ENCODE results near the gene RAD51AP1.

RAD51AP1 gene

DNA sequence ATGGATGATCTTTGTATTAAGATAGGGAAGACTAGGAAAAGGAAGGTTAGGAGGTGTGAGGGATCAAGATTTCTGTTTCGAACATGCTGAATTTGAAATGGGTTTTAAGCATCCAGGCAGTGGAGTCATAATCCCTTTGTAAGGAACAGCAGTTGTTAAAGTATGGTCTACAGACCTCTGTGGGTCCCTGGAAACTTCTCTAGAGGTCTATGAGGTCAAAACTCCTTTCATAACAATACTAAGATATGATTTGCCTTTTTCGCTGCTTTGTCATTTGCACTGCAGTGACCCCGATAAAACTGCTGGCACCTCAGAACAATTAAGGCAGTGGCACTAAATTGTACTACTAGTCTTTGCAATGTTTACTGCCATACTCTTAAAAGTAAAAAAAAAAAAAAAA, 1.5 kb downstream of the RAD51AP1 start:
- no peak for DNase-seq (ENCODE audit: extremely low spot score)
- ChIA-PET CTCF (no interaction called here), POLR2A (interaction anchor here (0.7 kb wide), 2 partner anchors 10 to 108 kb away, joined by 3 read pairs; partner anchors contain the start of gene AKAP3)

DNA sequence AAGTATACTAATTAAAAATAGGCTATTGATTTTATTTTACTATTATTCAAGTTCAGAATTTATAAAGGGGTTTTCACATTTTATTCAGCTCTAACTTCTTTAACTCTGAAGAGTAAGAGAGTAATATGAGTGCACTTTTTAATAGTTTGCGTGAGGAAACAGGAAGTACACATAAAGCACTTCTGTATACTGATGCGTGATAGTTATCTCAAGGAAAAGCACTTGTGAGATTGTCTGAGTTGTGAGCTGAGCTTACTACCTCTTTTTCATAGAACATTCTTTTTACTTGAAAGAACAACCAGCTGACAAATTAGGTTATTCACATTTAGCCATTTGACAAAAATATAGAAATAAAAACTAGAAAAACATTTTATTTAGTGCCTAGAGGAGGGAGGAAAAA, 1.9 kb downstream of the RAD51AP1 start:
- POLR2A ChIA-PET, result interaction anchor here (0.7 kb wide), 2 partner anchors 9 to 108 kb away, joined by 3 read pairs; partner anchors contain the start of gene AKAP3
- no peak for TF ChIP-seq SUZ12 (IDR thresholded peaks at IDR 0.05)
- TF ChIP-seq TARDBP (IDR thresholded peaks at IDR 0.05), result no peak
- no peak for TF ChIP-seq NFRKB (IDR thresholded peaks at IDR 0.05)
- TF ChIP-seq CTBP1 (IDR thresholded peaks at IDR 0.05; ENCODE audit: borderline replicate concordance), result no peak
- no peak for TF ChIP-seq ARNT (IDR thresholded peaks at IDR 0.05)
- no peak for TF ChIP-seq FOXA1 (IDR thresholded peaks at IDR 0.05)
- no peak for TF ChIP-seq L3MBTL2 (conservative IDR thresholded peaks at IDR 0.05)
- TF ChIP-seq LEF1 (IDR thresholded peaks at IDR 0.05; ENCODE audit: borderline replicate concordance), result no peak
- no peak for TF ChIP-seq ELF4 (IDR thresholded peaks at IDR 0.05)
- TF ChIP-seq FOXM1 (IDR thresholded peaks at IDR 0.05; ENCODE audit: borderline replicate concordance), result no peak
- TF ChIP-seq, protein P1, sequence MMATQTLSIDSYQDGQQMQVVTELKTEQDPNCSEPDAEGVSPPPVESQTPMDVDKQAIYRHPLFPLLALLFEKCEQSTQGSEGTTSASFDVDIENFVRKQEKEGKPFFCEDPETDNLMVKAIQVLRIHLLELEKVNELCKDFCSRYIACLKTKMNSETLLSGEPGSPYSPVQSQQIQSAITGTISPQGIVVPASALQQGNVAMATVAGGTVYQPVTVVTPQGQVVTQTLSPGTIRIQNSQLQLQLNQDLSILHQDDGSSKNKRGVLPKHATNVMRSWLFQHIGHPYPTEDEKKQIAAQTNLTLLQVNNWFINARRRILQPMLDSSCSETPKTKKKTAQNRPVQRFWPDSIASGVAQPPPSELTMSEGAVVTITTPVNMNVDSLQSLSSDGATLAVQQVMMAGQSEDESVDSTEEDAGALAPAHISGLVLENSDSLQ (IDR thresholded peaks at IDR 0.05), result no peak
- no peak for TF ChIP-seq FOXK2 (IDR thresholded peaks at IDR 0.05)
- TF ChIP-seq ZNF384 (IDR thresholded peaks at IDR 0.05), result no peak
- TF ChIP-seq HDGF (IDR thresholded peaks at IDR 0.05; ENCODE audit: borderline replicate concordance), result no peak
- TF ChIP-seq BHLHE40 (IDR thresholded peaks at IDR 0.05; ENCODE audit: borderline replicate concordance), result no peak
- TF ChIP-seq SP1 (IDR thresholded peaks at IDR 0.05), result no peak
- CTCF ChIA-PET, result no interaction called here
- no peak for DNase-seq (ENCODE audit: extremely low spot score)

More for the DNA sequence above, 1.5 kb downstream of the RAD51AP1 start:
- no peak for TF ChIP-seq ELF4 (IDR thresholded peaks at IDR 0.05)

DNA sequence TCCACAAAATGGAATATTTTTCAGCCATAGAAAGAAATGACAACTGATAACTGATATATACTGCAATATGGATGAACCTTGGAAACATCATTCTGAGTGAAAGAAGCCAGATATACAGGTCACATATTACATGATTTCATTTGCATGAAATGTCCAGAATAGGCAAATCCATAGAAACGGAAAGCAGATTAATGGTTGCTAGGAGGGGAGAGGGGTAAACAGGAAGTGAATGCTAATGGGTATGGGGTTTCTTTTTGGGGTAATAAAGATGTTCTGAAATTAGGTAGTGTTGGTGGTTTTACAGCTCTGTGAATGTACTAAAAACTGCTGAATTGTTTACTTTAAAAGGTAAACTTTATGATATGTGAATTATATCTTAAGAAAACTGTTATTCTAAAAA, 6.5 kb downstream of the RAD51AP1 start:
- TF ChIP-seq ARNT (IDR thresholded peaks at IDR 0.05) (no peak), ELF4 (IDR thresholded peaks at IDR 0.05) (no peak), FOXK2 (IDR thresholded peaks at IDR 0.05) (no peak)

DNA sequence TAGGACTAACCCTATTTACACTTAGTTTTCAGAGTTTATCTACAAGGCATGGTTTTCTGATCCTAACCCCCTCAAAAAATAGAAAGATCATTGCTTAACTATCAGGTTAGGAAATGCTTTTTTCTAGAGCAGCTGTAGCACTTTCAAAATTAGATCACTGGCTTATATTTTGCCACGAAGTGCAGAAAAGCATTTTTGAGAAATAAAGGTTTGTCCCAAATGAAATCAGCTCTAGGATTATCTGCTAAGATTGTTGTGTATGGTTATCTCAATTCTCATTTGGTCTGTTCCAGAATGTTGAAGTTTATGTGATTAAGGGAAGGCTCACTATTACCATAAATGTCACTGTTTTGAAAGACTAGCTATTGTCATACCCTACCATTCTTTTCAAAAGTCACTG, 13.5 kb downstream of the RAD51AP1 start:
- ChIA-PET CTCF (no interaction called here), POLR2A (interaction anchor here (1.0 kb wide), 1 partner anchor 10 kb away, joined by 3 read pairs; the partner anchor contains the start of gene DYRK4)
- no peak for DNase-seq (ENCODE audit: extremely low spot score)
- TF ChIP-seq FOXK2 (IDR thresholded peaks at IDR 0.05) (no peak), TARDBP (IDR thresholded peaks at IDR 0.05) (no peak), ARNT (IDR thresholded peaks at IDR 0.05) (no peak), ELF4 (IDR thresholded peaks at IDR 0.05) (no peak), HDGF (IDR thresholded peaks at IDR 0.05; ENCODE audit: borderline replicate concordance) (no peak), NFRKB (IDR thresholded peaks at IDR 0.05) (no peak), LEF1 (IDR thresholded peaks at IDR 0.05; ENCODE audit: borderline replicate concordance) (no peak), SUZ12 (IDR thresholded peaks at IDR 0.05) (no peak), CTBP1 (IDR thresholded peaks at IDR 0.05; ENCODE audit: borderline replicate concordance) (no peak)

More for the DNA sequence above, 6.5 kb downstream of the RAD51AP1 start:
- POLR2A ChIA-PET, result no interaction called here
- CTCF ChIA-PET, result no interaction called here
- no peak for DNase-seq (ENCODE audit: extremely low spot score)

DNA sequence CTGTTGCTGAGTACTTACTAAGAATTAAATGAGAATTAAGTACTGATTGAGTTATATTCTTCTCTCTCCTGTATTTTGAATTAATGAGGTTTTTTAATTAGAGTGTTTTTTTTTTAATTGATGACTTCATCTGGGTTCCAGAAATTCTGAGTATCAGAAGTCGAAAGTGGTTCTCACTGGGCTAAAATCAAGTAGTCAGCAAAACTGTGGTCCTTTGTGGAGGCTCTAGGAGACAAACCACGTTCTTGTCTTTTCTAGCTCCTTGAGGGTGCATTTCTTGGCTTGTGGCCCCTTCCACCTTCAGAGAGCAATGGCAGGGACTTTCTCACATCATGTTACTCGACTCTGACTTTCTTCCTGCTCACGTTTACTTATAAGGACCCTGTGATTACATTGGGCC, 15.3 kb downstream of the RAD51AP1 start:
- TF ChIP-seq, protein P1 (IDR thresholded peaks at IDR 0.05), result no peak
- no peak for TF ChIP-seq BHLHE40 (IDR thresholded peaks at IDR 0.05; ENCODE audit: borderline replicate concordance)
- TF ChIP-seq FOXA1 (IDR thresholded peaks at IDR 0.05), result no peak
- TF ChIP-seq HDGF (IDR thresholded peaks at IDR 0.05; ENCODE audit: borderline replicate concordance), result no peak
- no peak for TF ChIP-seq ELF4 (IDR thresholded peaks at IDR 0.05)
- no peak for TF ChIP-seq SUZ12 (IDR thresholded peaks at IDR 0.05)
- TF ChIP-seq ARNT (IDR thresholded peaks at IDR 0.05), result no peak
- TF ChIP-seq SP1 (IDR thresholded peaks at IDR 0.05), result no peak
- no peak for TF ChIP-seq FOXM1 (IDR thresholded peaks at IDR 0.05; ENCODE audit: borderline replicate concordance)
- TF ChIP-seq ZNF384 (IDR thresholded peaks at IDR 0.05), result no peak
- no peak for TF ChIP-seq CTBP1 (IDR thresholded peaks at IDR 0.05; ENCODE audit: borderline replicate concordance)
- no peak for TF ChIP-seq TARDBP (IDR thresholded peaks at IDR 0.05)
- TF ChIP-seq L3MBTL2 (conservative IDR thresholded peaks at IDR 0.05), result no peak
- TF ChIP-seq LEF1 (IDR thresholded peaks at IDR 0.05; ENCODE audit: borderline replicate concordance), result no peak
- TF ChIP-seq NFRKB (IDR thresholded peaks at IDR 0.05), result no peak
- TF ChIP-seq FOXK2 (IDR thresholded peaks at IDR 0.05), result no peak
- ChIA-PET CTCF (no interaction called here), POLR2A (no interaction called here)
- DNase-seq (ENCODE audit: extremely low spot score), result no peak

DNA sequence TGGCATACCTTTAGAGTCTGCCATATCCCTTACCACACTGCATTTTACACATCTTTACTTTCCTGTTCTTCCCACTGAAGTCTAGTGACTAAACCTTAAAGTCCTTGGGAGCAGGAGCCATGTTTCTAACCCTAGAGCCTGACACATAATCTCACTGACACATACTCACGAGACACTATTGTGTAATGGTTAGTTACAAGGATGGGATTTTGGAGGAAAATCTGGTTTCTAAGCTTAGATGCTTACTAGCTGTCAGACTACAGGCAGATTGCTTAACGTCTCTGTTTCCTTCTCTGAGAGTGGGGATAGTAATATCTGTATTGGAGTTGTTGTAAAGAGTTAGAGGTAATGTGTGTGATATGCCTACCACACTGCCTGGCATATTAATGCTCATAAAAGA, 17.1 kb downstream of the RAD51AP1 start:
- no peak for DNase-seq (ENCODE audit: extremely low spot score)
- no peak for TF ChIP-seq BHLHE40 (IDR thresholded peaks at IDR 0.05; ENCODE audit: borderline replicate concordance)
- no peak for TF ChIP-seq SP1 (IDR thresholded peaks at IDR 0.05)
- no peak for TF ChIP-seq CTBP1 (IDR thresholded peaks at IDR 0.05; ENCODE audit: borderline replicate concordance)
- no peak for TF ChIP-seq FOXK2 (IDR thresholded peaks at IDR 0.05)
- TF ChIP-seq ZNF384 (IDR thresholded peaks at IDR 0.05), result no peak
- TF ChIP-seq, protein P1 (IDR thresholded peaks at IDR 0.05), result no peak
- TF ChIP-seq SUZ12 (IDR thresholded peaks at IDR 0.05), result no peak
- no peak for TF ChIP-seq FOXM1 (IDR thresholded peaks at IDR 0.05; ENCODE audit: borderline replicate concordance)
- POLR2A ChIA-PET, result no interaction called here

More for the DNA sequence above, 17.1 kb downstream of the RAD51AP1 start:
- CTCF ChIA-PET, result interaction anchor here (0.7 kb wide), 1 partner anchor 108 kb away, joined by 3 read pairs; no protein-coding TSS in a partner anchor
